Measurements from ENCODE around the gene PDE4D.

GRCh38 chr5:59618644-59619043 lies 274.9 kb downstream of the PDE4D start:
- TF ChIP-seq SMC3 (IDR thresholded peaks at IDR 0.05; ENCODE audit: low read depth, low read length) (no peak), CEBPB (IDR thresholded peaks at IDR 0.05; ENCODE audit: low read depth, low read length) (no peak)

All from IMR-90 (cell line).